GM21447 (cell line): ENCODE measurements around the gene MINPP1.

Experiments used
- ATAC-seq: cut with Tn5 transposase; IDR thresholded peaks from one replicate; pipeline ENCODE4 v1.9.1; 2021; ENCODE audit not compliant: unreplicated experiment

MINPP1 gene

GRCh38 chr10:87518937-87519336 lies 14.2 kb downstream of the MINPP1 start:
- no peak for ATAC-seq

GRCh38 chr10:87519582-87519981 lies 14.9 kb downstream of the MINPP1 start:
- peak; percentile 72 for ATAC-seq

- ATAC-seq: no peak
These were observed 19.0 kb downstream of the MINPP1 start for GRCh38 chr10:87523731-87524130.

GRCh38 chr10:87524296-87524695 lies 19.6 kb downstream of the MINPP1 start:
- no peak for ATAC-seq

- no peak for ATAC-seq
These were observed 27.4 kb downstream of the MINPP1 start for GRCh38 chr10:87531908-87532622.

GRCh38 chr10:87532696-87533095 lies 28.0 kb downstream of the MINPP1 start:
- ATAC-seq: no peak

GRCh38 chr10:87534173-87534858 lies 29.6 kb downstream of the MINPP1 start:
- peak; percentile 73 for ATAC-seq

GRCh38 chr10:87538092-87539015 lies 33.7 kb downstream of the MINPP1 start:
- ATAC-seq: no peak

GRCh38 chr10:87541114-87541513 lies 36.4 kb downstream of the MINPP1 start:
- ATAC-seq: no peak

- ATAC-seq: no peak
These were observed 40.0 kb downstream of the MINPP1 start for GRCh38 chr10:87544721-87545120.

GRCh38 chr10:87545783-87546182 lies 41.1 kb downstream of the MINPP1 start:
- no peak for ATAC-seq

- no peak for ATAC-seq
These were observed 41.5 kb downstream of the MINPP1 start for GRCh38 chr10:87546210-87546609.

GRCh38 chr10:87546971-87547413 lies 42.3 kb downstream of the MINPP1 start:
- no peak for ATAC-seq

GRCh38 chr10:87547734-87548311 lies 43.1 kb downstream of the MINPP1 start:
- no peak for ATAC-seq

GRCh38 chr10:87550741-87551140 lies 46.0 kb downstream of the MINPP1 start:
- no peak for ATAC-seq

GRCh38 chr10:87551326-87551725 lies 46.6 kb downstream of the MINPP1 start:
- ATAC-seq: no peak

- ATAC-seq: no peak
These were observed 47.7 kb downstream of the MINPP1 start for GRCh38 chr10:87552248-87552929.

GRCh38 chr10:87557409-87557808 lies 52.7 kb downstream of the MINPP1 start:
- no peak for ATAC-seq

GRCh38 chr10:87558333-87558732 lies 53.6 kb downstream of the MINPP1 start:
- no peak for ATAC-seq

- no peak for ATAC-seq
These were observed 54.7 kb downstream of the MINPP1 start for GRCh38 chr10:87559392-87559791.
